HEK293 (cell line): ENCODE results near the gene TMEM187.
A peak's percentile ranks its signal among the peaks of the same experiment; 100 is the strongest.

ENCODE experiments used
- CTCF ChIA-PET: fragments of 350-600 bp; formaldehyde crosslinking; extraction: SDS; loops from one replicate; lab custom pipeline; 2021; ENCODE audit warnings: antibody characterized with exemption; lab: Yijun Ruan, JAX
- POLR2A ChIA-PET: fragments of 300-600 bp; formaldehyde crosslinking; extraction: SDS; loops from one replicate; lab custom pipeline; 2020; ENCODE audit warnings: antibody characterized with exemption, inconsistent platforms; lab: Yijun Ruan, JAX
- H3K27ac ChIP-seq: fragments of 200-500 bp; sonication (Bioruptor generic); 2 replicates; pipeline ENCODE4 v1.5.1; 2014; ENCODE audit warnings: low read depth, low read length, control low read depth, inconsistent platforms; ENCODE audit errors: extremely low read depth
- H3K36me3 ChIP-seq, 2 experiments: fragments of 200-500 bp in 1 of 2; sonication (Bioruptor generic) in 1 of 2; 1 replicate in 1 of 2; 2 replicates in 1 of 2; pipeline ENCODE4 v1.5.1; 2014 to 2017; ENCODE audit warnings: inconsistent platforms in 2 of 2, low read length in 2 of 2; ENCODE audit not compliant: control insufficient read depth in 2 of 2, insufficient read depth in 1 of 2
- H3K4me1 ChIP-seq: fragments of 200-500 bp; sonication (Bioruptor generic); 2 replicates; pipeline ENCODE4 v1.5.1; 2014; ENCODE audit warnings: mild to moderate bottlenecking, low read length, inconsistent platforms; ENCODE audit not compliant: control insufficient read depth, insufficient read depth
- H3K4me3 ChIP-seq: 2 replicates; pipeline ENCODE4 v1.5.1; 2011; ENCODE audit warnings: low read depth, mild to moderate bottlenecking, control low read depth, low read length, moderate library complexity
- H3K9me3 ChIP-seq: fragments of 200-500 bp; sonication (Bioruptor generic); 2 replicates; pipeline ENCODE4 v1.5.1; 2014; ENCODE audit warnings: low read depth, low read length, inconsistent platforms; ENCODE audit not compliant: control insufficient read depth, insufficient read depth
- GLIS1 ChIP-seq: fragments of 450-650 bp; formaldehyde crosslinking; IDR thresholded peaks from 2 replicates; pipeline ENCODE4 v1.5.1; 2016; ENCODE audit warnings: missing biosample characterization, missing genetic modification characterization
- HOXA7 ChIP-seq: sonication (generic); formaldehyde crosslinking; IDR thresholded peaks from 2 replicates; pipeline ENCODE4 v1.8.1; 2022; ENCODE audit warnings: missing genetic modification reagents, borderline replicate concordance
- RBAK ChIP-seq: fragments of 450-650 bp; formaldehyde crosslinking; IDR thresholded peaks from 2 replicates; pipeline ENCODE4 v1.5.1; 2016; ENCODE audit warnings: missing biosample characterization, missing genetic modification characterization
- SALL2 ChIP-seq: fragments of 450-650 bp; formaldehyde crosslinking; IDR thresholded peaks from 2 replicates; pipeline ENCODE4 v1.5.0; 2017; ENCODE audit warnings: missing biosample characterization, mild to moderate bottlenecking, missing genetic modification characterization, borderline replicate concordance
- SCRT2 ChIP-seq: fragments of 450-650 bp; formaldehyde crosslinking; IDR thresholded peaks from 2 replicates; pipeline ENCODE4 v1.5.1; 2016; ENCODE audit warnings: missing biosample characterization, missing genetic modification characterization
- SETDB1 ChIP-seq: IDR thresholded peaks from one replicate; pipeline ENCODE4 v1.6.1; 2017; ENCODE audit warnings: mild to moderate bottlenecking, low read length, moderate library complexity, mixed read lengths; ENCODE audit not compliant: insufficient read length
- SP2 ChIP-seq: fragments of 450-650 bp; formaldehyde crosslinking; IDR thresholded peaks from 2 replicates; pipeline ENCODE4 v1.5.1; 2016; ENCODE audit warnings: missing biosample characterization, missing genetic modification characterization
- TCF7L2 ChIP-seq: IDR thresholded peaks from 2 replicates; pipeline ENCODE4 v1.6.1; 2011; ENCODE audit warnings: low read depth, mild to moderate bottlenecking, inconsistent platforms, low read length, moderate library complexity, borderline replicate concordance
- ZFP37 ChIP-seq: fragments of 450-650 bp; formaldehyde crosslinking; IDR thresholded peaks from 2 replicates; pipeline ENCODE4 v1.5.1; 2016; ENCODE audit warnings: missing biosample characterization, missing genetic modification characterization
- ZNF114 ChIP-seq: fragments of 450-650 bp; formaldehyde crosslinking; IDR thresholded peaks from 2 replicates; pipeline ENCODE4 v1.5.0; 2017; ENCODE audit warnings: missing biosample characterization, missing genetic modification characterization
- ZNF184 ChIP-seq: fragments of 450-650 bp; IDR thresholded peaks from 2 replicates; pipeline ENCODE4 v1.5.1; 2018; ENCODE audit warnings: missing biosample characterization, mild to moderate bottlenecking, missing genetic modification characterization
- ZNF274 ChIP-seq, 2 experiments: fragments of 200-500 bp in 1 of 2; fragments of 450-650 bp in 1 of 2; sonication (Bioruptor generic) in 1 of 2; formaldehyde crosslinking in 1 of 2; IDR thresholded peaks; 2 replicates each; pipeline versions ENCODE4 v1.5.1 to v1.6.1; 2014 to 2016; ENCODE audit warnings: borderline replicate concordance in 1 of 2, inconsistent platforms in 1 of 2, low read length in 1 of 2, missing biosample characterization in 1 of 2, missing genetic modification characterization in 1 of 2
- ZNF530 ChIP-seq: fragments of 450-650 bp; formaldehyde crosslinking; IDR thresholded peaks from 2 replicates; pipeline ENCODE4 v1.5.1; 2016; ENCODE audit warnings: low read depth, missing biosample characterization, missing genetic modification characterization
- ZNF561 ChIP-seq: fragments of 450-650 bp; IDR thresholded peaks from 2 replicates; pipeline ENCODE4 v1.5.1; 2018; ENCODE audit warnings: missing biosample characterization, missing genetic modification characterization, borderline replicate concordance
- TF ChIP-seq, protein P1 (sequence below): fragments of 450-650 bp; formaldehyde crosslinking; IDR thresholded peaks from 2 replicates; pipeline ENCODE4 v1.5.1; 2016; ENCODE audit warnings: missing biosample characterization, missing genetic modification characterization
- TF ChIP-seq, protein P2 (sequence below): fragments of 450-650 bp; formaldehyde crosslinking; IDR thresholded peaks from 2 replicates; pipeline ENCODE4 v1.5.1; 2016; ENCODE audit warnings: missing biosample characterization, missing genetic modification characterization
- TF ChIP-seq, protein P3 (sequence below): sonication (generic); formaldehyde crosslinking; IDR thresholded peaks from 2 replicates; pipeline ENCODE4 v1.8.1; 2022; ENCODE audit warnings: mild to moderate bottlenecking, moderate library complexity, missing genetic modification reagents

The TMEM187 gene

DNA sequence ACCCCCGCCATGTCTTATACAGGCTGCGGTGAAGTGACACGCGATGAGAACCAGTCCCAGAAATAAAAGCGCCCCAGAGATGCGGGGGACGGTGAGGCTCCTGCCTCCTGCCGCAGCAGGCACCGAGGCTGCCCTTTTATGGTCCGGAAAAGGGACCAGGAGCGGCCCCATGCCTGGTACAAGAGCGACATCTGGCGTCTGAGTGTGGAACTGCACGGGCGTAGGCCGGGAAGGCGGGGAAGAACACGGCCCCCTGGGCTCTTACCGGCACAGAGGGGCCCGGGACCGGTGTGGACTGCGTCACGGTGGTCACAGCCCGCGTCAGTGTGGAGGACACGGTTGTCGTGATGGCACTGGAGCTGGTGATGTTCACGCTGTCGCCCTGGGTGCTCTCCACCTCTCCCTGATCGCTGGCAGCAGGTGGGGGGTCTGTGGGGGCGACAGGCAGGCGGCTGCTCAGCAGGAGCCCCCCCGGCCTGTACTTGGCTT, 19.2 kb upstream of the TMEM187 start (continued):
- TF ChIP-seq ZNF530 (tag by site-specific recombination) (no peak), SP2 (tag by site-specific recombination) (no peak), HOXA7 (CRISPR knock-in tag) (no peak), ZNF114 (tag by site-specific recombination) (no peak), RBAK (tag by site-specific recombination) (no peak), ZNF274 (IDR thresholded peaks at IDR 0.05; ENCODE audit: low read length) (no peak), ZNF274 (tag by site-specific recombination; IDR thresholded peaks at IDR 0.05; ENCODE audit: borderline replicate concordance) (no peak), ZNF561 (tag by site-specific recombination) (peak; percentile 66; the same call in 1 of the 2 replicates), ZNF184 (no peak), SALL2 (tag by site-specific recombination) (no peak), TCF7L2 (no peak)

DNA sequence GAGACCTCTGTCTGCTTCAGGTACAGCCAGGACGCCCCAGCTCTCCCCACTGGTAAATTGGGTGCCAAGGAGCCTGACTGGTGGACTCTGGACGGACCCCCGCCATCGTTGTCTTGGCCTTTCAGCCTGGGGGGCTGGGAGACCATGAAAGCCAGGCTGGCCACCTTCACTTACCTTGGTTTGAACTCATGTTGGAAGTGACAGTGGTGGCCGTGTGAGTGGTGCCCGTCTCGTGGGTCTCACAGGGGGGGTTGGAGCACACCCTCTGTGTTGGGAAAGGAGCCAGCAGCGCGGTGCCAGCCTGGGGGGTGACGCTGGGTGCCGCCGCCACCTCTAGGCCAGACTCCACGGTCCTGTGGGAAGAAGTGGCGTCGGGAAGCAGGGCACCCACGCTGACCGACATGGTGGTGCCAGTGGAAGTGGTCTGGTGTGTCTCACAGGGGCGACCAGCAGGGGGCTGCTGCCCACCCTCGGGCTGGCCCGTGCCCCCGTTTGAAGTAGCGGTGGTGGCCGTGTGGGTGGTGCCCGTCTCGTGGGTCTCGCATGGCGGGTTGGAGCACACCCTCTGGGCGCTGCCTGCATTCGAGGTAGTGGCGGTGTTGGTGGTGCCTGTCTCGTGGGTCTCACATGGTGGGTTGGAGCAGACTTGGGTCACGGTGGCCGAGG, 18.5 kb upstream of the TMEM187 start:
- Histone ChIP-seq H3K9me3 (no peaks in the 10 kb centered on the region), H3K4me3 (no peak overlapping the region), H3K36me3 (peaks cover 31 to 99% of the 10 kb centered on the region in 2 experiments), H3K4me1 (no peaks in the 10 kb centered on the region; the same call in 1 of the 2 replicates), H3K27ac (peak overlapping the region; percentile 36; the same call in 1 of the 2 replicates)
- ChIA-PET CTCF (interaction anchor here (0.7 to 10.9 kb wide), 8 partner anchors 10 to 190 kb away, joined by 3 to 267 read pairs (median 4); partner anchors contain the start of genes ARHGAP4, NAA10 and PLXNB3), POLR2A (interaction anchor here (1.1 kb wide), 1 partner anchor 17 kb away, joined by 5 read pairs; no protein-coding TSS in a partner anchor)
- no peak for TF ChIP-seq SETDB1
- TF ChIP-seq GLIS1 (tag by site-specific recombination), result no peak
- TF ChIP-seq ZFP37, result 0 out of 2 replicates have a peak, but pooled peaks have one; percentile 2
- TF ChIP-seq, protein P1, sequence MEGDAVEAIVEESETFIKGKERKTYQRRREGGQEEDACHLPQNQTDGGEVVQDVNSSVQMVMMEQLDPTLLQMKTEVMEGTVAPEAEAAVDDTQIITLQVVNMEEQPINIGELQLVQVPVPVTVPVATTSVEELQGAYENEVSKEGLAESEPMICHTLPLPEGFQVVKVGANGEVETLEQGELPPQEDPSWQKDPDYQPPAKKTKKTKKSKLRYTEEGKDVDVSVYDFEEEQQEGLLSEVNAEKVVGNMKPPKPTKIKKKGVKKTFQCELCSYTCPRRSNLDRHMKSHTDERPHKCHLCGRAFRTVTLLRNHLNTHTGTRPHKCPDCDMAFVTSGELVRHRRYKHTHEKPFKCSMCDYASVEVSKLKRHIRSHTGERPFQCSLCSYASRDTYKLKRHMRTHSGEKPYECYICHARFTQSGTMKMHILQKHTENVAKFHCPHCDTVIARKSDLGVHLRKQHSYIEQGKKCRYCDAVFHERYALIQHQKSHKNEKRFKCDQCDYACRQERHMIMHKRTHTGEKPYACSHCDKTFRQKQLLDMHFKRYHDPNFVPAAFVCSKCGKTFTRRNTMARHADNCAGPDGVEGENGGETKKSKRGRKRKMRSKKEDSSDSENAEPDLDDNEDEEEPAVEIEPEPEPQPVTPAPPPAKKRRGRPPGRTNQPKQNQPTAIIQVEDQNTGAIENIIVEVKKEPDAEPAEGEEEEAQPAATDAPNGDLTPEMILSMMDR (tag by site-specific recombination), result peak; percentile 61; the same call in 1 of the 2 replicates
- TF ChIP-seq, protein P2, sequence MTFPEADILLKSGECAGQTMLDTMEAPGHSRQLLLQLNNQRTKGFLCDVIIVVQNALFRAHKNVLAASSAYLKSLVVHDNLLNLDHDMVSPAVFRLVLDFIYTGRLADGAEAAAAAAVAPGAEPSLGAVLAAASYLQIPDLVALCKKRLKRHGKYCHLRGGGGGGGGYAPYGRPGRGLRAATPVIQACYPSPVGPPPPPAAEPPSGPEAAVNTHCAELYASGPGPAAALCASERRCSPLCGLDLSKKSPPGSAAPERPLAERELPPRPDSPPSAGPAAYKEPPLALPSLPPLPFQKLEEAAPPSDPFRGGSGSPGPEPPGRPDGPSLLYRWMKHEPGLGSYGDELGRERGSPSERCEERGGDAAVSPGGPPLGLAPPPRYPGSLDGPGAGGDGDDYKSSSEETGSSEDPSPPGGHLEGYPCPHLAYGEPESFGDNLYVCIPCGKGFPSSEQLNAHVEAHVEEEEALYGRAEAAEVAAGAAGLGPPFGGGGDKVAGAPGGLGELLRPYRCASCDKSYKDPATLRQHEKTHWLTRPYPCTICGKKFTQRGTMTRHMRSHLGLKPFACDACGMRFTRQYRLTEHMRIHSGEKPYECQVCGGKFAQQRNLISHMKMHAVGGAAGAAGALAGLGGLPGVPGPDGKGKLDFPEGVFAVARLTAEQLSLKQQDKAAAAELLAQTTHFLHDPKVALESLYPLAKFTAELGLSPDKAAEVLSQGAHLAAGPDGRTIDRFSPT, result peak; percentile 91
- TF ChIP-seq, protein P3, sequence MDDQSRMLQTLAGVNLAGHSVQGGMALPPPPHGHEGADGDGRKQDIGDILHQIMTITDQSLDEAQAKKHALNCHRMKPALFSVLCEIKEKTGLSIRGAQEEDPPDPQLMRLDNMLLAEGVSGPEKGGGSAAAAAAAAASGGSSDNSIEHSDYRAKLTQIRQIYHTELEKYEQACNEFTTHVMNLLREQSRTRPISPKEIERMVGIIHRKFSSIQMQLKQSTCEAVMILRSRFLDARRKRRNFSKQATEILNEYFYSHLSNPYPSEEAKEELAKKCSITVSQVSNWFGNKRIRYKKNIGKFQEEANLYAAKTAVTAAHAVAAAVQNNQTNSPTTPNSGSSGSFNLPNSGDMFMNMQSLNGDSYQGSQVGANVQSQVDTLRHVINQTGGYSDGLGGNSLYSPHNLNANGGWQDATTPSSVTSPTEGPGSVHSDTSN, result 0 out of 2 replicates have a peak, but pooled peaks have one; percentile 26
- 0 out of 2 replicates have a peak, but pooled peaks have one; percentile 1 for TF ChIP-seq SCRT2
